A673 (cell line): ENCODE measurements around the gene ADGRG1.

ENCODE experiments used
- CTCF ChIP-seq: fragments of 300-800, 200-600 bp; sonication (generic); conservative IDR thresholded peaks from 2 replicates; pipeline ENCODE4 v1.5.1; 2017; ENCODE audit warnings: low read depth, mild to moderate bottlenecking, antibody characterized with exemption, low read length, moderate library complexity, mixed read lengths
- EZH2 ChIP-seq: fragments of 200-600 bp; sonication (generic); IDR thresholded peaks from 2 replicates; pipeline ENCODE4 v1.6.1; 2017; ENCODE audit warnings: borderline replicate concordance, low read depth, mild to moderate bottlenecking, mixed read lengths, antibody characterized with exemption, low read length; ENCODE audit not compliant: poor library complexity, severe bottlenecking

- TF ChIP-seq CTCF, result no peak
- TF ChIP-seq EZH2, result no peak
Measured at GRCh38 chr16:57590654-57591085, 37.8 kb upstream of the ADGRG1 start.
